GM21529 (cell line): ENCODE data around the gene NEB.
"Not testable (repeated sequence)": the region's sequence is repeated elsewhere in the genome, so short reads cannot be mapped to it uniquely, and the experiment has no call there.

Experiments
- ATAC-seq: cut with Tn5 transposase; IDR thresholded peaks from one replicate; pipeline ENCODE4 v1.9.1; 2021; ENCODE audit not compliant: unreplicated experiment

Gene NEB

GRCh38 chr2:151562398-151562797, 171.9 kb downstream of the NEB start:
- no peak for ATAC-seq

DNA sequence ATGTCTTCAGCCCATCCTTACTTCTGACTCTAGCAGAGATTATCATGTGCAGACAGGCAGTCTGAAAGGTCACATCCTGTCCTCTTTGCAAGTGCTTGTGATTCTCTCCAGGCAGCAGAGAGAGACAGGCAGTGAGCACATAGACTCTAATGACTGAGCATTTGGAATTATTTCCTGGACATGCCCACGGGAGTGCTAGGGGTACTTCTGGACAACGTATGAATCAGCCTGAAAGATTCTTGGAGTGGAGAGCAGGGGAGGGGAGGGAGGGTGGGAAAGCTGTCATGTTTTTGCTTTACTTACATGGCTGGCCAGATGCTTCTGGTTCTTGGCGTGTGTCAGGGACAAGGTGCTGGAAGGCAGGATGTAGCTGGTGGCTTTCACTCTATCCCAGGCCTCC, 174.0 kb downstream of the NEB start:
- ATAC-seq = no peak

DNA sequence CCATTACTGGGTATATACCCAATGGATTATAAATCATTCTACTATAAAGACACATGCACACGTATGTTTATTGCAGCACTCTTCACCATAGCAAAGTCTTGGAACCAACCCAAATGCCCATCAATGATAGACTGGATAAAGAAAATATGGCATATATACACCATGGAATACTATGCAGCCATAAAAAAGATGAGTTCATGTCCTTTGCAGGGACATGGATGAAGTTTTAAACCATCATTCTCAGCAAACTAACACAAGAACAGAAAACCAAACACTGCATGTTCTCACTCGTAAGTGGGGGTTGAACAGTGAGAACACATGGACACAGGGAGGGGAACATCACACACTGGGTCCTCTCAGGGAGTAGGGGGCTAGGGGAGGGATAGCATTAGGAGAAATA, 174.8 kb downstream of the NEB start:
- not testable (repeated sequence) for ATAC-seq

DNA sequence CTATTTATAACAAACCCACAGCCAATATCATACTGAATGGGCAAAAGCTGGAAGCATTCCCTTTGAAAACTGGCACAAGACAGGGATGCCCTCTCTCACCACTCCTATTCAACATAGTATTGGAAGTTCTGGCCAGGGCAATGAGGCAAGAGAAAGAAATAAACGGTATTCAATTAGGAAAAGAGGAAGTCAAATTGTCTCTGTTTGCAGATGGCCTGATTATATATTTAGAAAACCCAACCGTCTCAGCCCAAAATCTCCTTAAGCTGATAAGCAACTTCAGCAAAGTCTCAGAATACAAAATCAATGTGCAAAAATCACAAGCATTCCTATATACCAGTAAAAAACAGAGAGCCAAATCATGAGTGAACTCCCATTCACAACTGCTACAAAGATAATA, 176.4 kb downstream of the NEB start:
- ATAC-seq = not testable (repeated sequence)

DNA sequence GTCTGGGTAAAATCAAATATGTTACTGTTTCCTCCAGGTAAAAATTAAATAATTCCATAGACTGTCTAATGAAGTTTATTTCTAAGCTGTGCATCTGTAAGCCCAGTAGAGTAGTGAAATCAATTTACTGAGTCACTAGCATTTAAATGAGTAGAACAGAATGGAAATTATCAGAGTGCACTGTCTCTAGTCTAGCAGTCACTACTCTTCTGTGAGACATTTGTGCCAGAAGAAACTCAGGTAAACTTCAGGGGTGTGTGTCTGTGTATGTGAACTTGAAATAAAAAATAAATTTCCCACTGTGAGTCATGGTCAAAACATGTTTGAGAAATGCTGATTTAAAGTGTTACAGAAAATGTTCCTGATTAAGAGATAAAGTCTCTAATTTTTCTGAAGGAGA, 178.2 kb downstream of the NEB start:
- ATAC-seq = no peak

DNA sequence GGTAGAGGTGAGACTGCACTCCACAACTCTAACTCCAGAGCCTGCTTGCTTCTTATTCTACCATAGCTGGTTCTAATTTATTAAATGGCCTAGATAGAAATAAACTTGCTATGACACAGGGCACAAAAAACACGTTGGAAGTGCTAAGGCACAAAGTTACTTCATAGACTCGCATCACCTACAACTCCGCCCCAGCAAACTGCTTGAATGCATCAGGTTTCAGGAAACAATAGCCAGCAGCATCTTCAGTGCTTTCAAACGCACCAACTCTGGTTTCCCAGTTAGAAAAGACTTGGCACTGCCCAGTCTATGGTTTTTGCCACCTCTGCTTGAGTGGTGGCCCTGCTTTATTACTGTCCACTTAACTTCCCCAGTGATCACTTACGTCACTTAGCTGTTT, 182.0 kb downstream of the NEB start:
- ATAC-seq = no peak

GRCh38 chr2:151551556-151551955, 182.7 kb downstream of the NEB start:
- no peak for ATAC-seq

- no peak for ATAC-seq
These were observed 185.1 kb downstream of the NEB start for GRCh38 chr2:151549191-151549590.

DNA sequence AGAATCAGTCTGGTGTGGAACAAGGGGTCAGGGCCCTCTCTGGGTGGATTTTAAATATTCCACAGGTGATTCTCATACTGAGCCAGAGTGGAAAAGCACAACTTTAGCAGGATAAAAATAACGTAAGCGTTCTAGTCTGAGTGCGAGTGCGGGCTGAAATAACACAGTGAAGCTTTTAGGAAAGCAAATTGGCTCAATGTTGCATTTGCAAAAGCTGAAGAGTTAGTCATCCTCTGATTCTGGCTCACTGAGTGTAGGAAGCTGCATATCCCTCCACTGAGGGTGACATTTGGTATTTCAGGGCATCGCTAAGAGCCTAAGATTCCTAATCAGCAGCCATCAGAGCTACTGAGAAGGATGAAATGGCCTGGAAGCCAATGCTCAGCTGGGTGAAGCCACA, 189.8 kb downstream of the NEB start:
- ATAC-seq = no peak

- no peak for ATAC-seq
These were observed 190.4 kb downstream of the NEB start for GRCh38 chr2:151543876-151544275.

- ATAC-seq = no peak
These were observed 200.3 kb downstream of the NEB start for GRCh38 chr2:151534001-151534400.

DNA sequence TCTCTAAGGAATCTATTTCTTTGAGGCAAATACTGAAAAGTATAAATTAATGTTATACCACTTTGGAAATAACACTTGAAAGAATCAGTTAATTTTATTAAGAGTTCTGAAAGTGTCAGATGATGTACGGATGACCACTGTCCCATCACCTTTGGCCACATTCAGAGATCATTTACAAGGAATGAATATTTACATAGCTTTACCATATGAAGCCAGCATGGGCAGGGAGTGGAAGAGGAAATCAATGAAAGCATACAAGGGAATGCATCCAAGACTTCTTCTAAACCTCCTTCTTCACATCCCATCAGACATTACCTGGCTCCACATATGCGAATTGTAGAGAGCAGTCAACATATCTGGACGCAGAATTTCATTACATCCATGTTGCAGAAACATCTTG, 201.1 kb downstream of the NEB start:
- ATAC-seq = no peak

DNA sequence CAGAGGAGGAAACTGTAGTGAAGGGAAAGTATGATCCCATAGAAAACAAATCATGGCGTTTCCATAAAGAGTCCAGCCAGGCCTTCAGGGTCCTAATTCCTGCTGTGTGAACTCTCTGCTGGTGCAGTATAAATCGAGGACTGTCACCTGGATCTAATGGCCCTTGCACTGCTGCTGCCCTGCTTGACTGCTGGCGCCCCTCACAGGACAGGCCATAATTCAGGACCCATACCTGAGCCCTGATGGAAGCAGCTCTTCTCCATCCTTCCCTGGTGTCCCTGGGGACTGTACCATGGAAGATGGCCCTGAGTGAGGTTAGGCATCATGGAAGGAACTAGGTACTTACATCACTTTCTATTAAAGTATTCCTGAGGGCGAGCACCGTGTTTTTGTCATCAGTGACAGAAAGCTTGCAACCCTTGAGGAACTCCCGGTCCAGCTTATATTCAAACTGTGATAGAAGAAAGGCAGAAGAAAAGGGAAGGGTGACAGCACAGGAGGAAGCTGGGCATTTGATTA, 207.6 kb downstream of the NEB start:
- no peak for ATAC-seq

- ATAC-seq = no peak
These were observed 208.4 kb downstream of the NEB start for GRCh38 chr2:151525821-151526373.

GRCh38 chr2:151523850-151524249, 210.4 kb downstream of the NEB start:
- ATAC-seq = no peak

- ATAC-seq = no peak
These were observed 211.7 kb downstream of the NEB start for GRCh38 chr2:151522556-151522955.

DNA sequence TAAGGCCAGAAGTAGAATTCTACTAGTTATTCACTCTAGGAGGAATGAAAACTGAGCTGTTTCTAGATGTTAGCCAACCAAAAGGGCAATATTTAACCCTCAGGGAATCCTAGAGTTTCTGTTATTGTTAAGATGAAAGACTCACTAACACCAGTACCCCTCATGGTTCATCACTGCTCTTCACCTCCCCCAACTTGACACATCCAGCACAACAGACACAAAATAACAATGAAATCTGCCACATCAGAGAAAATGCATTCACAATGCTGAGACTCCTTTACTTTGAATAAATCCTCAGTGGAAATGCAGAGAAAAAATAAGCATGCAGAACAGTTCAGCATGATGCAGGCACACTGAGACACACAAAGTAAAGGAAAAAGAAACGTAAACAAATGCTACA, 213.3 kb downstream of the NEB start:
- ATAC-seq = no peak

- no peak for ATAC-seq
These were observed 215.5 kb downstream of the NEB start for GRCh38 chr2:151518802-151519201.

DNA sequence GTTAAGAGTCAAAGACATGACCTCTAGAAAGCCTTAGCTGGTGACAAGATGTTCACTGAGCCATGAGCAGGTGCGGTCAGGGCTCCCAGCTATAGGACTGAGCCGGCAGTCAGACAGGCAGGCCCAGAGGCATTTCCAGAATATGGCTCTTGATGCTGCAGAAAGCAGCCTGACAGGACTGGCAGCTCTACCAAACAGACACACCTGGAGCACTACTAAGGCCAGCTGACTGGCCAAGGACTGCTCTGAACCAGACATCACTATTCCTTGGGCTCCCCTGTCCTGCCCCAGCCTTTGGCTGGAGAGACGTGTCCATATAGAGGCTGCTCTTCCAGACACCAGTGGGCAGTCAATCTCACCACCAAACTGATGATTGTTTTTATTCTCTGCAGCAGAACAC, 225.8 kb downstream of the NEB start:
- ATAC-seq = no peak

DNA sequence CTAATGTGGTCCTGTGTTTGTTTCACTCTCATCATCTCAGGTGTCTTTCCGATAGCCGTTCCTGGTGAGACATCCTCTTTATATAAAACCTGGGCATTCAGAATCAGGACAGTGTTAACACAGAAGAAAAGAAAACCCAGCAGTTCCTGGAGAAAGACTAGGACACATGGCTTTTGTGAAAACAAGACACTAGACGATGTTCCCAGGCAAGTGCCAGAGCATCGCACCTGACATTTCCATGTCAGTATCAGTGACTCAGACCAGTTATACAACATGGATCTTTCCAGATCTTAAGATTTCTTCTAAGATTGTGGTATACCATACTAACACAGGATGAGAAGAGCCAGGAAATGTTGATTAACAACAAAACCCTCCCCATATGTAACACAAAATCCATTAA, 228.1 kb downstream of the NEB start:
- ATAC-seq = no peak

- no peak for ATAC-seq
These were observed 236.1 kb downstream of the NEB start for GRCh38 chr2:151498178-151498577.

DNA sequence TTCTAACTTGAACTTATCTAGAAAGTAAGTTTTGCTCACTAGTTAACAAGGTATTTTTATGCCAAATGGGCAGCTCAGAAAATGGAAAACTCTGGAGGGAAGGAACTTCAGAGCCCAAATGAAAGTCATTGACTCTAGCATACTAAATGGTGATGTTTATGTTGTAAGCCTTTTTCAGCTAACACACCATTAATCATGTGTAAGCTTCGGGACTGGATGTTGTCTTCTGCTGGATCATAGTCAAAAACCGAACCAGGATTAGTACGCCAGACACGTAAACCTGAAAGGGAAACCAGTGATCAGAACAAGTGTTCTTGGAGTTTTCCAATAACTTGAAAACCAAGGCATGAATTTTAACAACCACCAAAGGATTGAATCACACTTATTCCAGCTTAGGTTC, 242.8 kb downstream of the NEB start:
- ATAC-seq = no peak

GRCh38 chr2:151490276-151490675, 244.0 kb downstream of the NEB start:
- no peak for ATAC-seq

DNA sequence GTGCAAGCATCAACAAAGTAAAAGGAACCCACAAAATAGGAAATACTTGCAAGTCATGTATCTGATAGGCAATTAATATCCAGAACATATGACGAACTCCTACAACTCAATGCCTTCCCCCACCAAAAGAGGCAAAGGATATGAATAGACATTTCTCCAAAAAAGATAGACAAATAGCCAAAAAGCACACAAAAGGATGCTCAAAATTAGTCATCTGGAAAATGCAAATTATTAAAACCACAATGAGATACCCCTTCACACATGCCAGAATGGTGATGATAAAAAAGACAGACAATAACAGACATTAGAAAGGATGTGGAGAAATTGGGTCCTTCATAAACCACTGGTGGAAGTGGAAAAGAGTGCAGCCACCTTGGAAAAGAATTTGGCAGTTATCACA, 248.2 kb downstream of the NEB start:
- ATAC-seq = no peak
